Stomach (tissue), 4 donors: Measurements from ENCODE around the gene PRXL2B.

Source experiments
- CTCF ChIP-seq, 7 experiments: fragments of 450-650 bp in 4 of 7; fragments of 200-600 bp in 3 of 7; sonication (generic) in 3 of 7; IDR thresholded peaks; one replicate each; pipeline ENCODE4 v1.5.1; 2016 to 2019; ENCODE audit warnings: antibody characterized with exemption in 7 of 7, control low read depth in 2 of 7, mild to moderate bottlenecking in 1 of 7
- POLR2A ChIP-seq, 4 donors: fragments of 450-650 bp; IDR thresholded peaks; one replicate each; pipeline ENCODE4 v1.6.1; 2016; ENCODE audit warnings: antibody characterized with exemption in 4 of 4, control low read depth in 2 of 4, mild to moderate bottlenecking in 1 of 4, moderate library complexity in 1 of 4

GRCh38 chr1:2629627-2630497, 43.3 kb downstream of the PRXL2B start:
- TF ChIP-seq POLR2A (IDR thresholded peaks at IDR 0.05) = no peak
- TF ChIP-seq CTCF (IDR thresholded peaks at IDR 0.05) = no peak
